NCI-H1417 treated with DMSO at 0.1 percent for 48 hours (cell line): ENCODE measurements around the gene GP1BB.

Experiments used
- DNase-seq: peaks from one replicate; lab custom pipeline; 2025; lab: John Stamatoyannopoulos, UW

The GP1BB gene

GRCh38 chr22:19742160-19743066, 19.1 kb downstream of the GP1BB start:
- DNase-seq: no peak

DNA sequence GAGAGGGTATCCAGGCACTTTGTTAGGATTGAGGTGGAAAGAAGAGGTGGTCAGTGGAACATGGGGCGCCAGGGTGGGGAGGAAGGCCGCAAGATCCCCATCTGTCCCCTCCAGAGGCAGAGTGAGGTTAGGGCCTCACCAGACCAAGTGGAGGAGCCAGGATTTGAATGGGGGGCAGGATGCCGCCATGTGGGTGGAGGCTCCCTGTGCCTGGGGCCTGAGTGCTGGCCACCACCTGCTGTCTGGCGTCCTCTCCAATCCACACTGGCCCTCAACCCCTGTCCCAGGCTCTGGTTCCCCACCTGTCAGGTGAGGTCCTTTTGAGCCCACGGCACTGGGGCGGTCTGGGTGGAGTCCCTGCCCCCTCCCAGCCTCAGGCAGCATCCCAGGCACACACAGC, 19.7 kb downstream of the GP1BB start:
- DNase-seq: no peak

GRCh38 chr22:19743651-19744050, 20.3 kb downstream of the GP1BB start:
- DNase-seq: no peak

DNA sequence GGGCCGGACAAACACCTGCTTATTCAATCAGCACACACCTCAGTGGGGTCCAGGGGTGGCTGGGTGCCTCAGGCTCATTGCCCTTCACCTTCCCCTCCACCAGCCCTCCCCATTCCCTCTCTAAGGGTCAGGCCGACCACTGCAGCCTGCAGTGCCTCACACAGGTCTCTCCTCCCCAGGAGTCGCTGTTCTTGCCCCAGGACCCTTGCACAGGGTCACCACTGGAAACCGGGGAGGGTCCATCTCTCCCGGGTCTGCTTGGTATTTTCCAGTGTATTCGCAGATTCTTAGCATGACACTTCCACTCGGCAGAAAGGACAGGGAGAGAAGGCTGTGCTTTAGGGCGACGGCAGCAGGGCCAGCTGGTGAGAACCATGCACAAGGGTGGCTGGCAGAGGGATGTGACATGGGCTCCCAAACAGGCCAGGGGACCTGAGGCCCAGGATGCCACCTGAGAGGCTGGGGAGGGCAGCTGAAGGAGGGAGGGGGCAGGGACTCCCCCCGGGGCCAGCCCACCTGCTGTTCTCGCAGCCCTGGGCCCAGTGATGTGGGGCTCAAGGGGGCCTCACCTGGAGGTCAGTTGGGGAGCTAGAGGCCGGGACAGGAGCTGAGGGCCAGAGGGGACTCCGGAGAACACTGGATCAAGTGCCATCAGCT, 21.1 kb downstream of the GP1BB start:
- no peak for DNase-seq

DNA sequence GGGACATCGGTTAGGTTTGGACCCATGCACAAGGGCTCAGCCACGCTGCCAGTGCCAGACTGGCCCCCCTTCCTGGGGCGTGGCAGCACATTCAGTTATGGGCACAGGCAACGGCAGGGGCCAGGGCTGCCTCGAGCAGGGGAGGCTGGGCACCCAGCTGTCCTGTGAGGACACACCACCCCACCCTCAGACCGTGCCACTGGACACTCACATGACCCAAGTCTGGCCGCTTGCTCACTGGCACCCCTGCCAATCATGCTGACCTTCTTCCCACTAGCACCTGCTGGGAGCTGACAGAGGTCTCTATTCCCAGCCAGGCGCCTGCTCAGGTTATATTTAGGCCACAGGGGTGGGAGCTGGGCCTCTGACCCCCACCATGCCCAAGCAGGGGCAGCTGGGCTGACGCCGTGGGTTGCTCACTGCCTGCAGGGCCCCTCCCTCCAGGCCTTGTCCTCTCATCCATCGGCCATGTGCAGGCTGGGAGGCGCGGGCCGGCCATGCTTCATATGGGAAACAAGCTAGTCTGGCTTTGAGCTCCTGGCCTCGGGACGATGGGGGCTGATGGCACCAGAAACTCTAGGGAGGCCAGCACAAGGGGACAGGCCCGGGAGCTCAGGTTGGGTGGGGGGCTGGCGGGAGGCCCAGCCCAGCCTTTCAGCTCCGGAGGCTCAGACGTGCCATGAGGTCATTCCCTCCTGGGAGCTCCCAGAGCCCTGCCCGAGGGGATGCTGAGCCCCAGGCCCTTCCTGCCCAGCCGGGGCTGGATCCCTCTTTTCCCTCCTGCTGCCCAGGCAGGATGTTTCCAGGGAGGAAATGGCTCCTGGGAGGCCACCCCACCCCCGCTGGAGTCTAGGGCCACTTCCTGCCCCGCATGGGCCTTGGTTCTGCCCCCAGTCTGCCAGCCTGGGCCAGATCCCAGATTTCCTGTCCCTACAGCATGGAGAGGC, 22.1 kb downstream of the GP1BB start:
- no peak for DNase-seq

- DNase-seq: no peak
These were observed 23.4 kb downstream of the GP1BB start for GRCh38 chr22:19746726-19747125.

- no peak for DNase-seq
These were observed 24.2 kb downstream of the GP1BB start for GRCh38 chr22:19747551-19747950.

GRCh38 chr22:19748139-19748538, 24.8 kb downstream of the GP1BB start:
- DNase-seq: no peak

GRCh38 chr22:19748991-19749664, 25.8 kb downstream of the GP1BB start:
- no peak for DNase-seq

GRCh38 chr22:19749876-19750275, 26.5 kb downstream of the GP1BB start:
- DNase-seq: no peak

GRCh38 chr22:19750507-19751490, 27.5 kb downstream of the GP1BB start:
- DNase-seq: no peak

GRCh38 chr22:19751497-19752245, 28.3 kb downstream of the GP1BB start:
- no peak for DNase-seq

GRCh38 chr22:19753090-19753842, 29.9 kb downstream of the GP1BB start:
- DNase-seq: no peak

GRCh38 chr22:19753996-19754700, 30.8 kb downstream of the GP1BB start:
- DNase-seq: no peak

GRCh38 chr22:19754701-19755144, 31.4 kb downstream of the GP1BB start:
- DNase-seq: no peak

GRCh38 chr22:19755145-19755710, 31.9 kb downstream of the GP1BB start:
- no peak for DNase-seq

DNA sequence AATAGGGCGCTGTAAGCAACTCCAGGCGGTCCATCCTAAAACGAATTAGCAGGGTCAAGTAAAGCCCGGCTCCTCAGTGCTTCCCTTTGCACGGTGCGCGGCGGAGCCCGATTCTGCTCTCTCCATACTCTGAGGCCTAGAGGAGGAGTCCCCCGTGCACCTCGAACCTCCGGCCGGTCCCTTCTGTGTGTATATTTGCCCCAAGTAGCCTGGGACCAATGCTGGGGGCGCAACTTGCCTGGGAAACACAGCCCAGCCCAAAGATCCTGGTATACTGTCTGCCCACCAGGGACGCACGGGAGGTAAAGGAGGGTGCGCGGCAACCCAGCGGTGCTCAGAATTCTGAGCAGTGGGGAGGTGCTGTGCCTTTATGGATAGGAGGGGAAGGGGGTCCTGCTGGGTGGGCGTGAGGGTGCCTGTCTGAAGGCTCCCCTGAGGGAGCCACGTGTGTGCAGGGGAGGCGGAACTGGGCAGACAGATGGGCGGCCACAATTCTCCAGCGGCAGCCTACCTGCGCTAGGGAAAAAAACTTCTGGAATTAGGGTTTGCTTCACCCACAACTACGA, 32.5 kb downstream of the GP1BB start:
- no peak for DNase-seq
